Small intestine (tissue), 7 donors: ENCODE data around the gene RARA. TPM values are rescaled to one million over a fixed set of nuclear protein-coding genes. Genes with fewer than 3 reads are reported as not detected.

ENCODE experiments used
- DNase-seq, 2 donors: peaks; one replicate each; pipeline versions ENCODE4 v3.0.0 to v3.0.0-alpha.2; 2013
- FAIRE-seq: peaks from 2 replicates; lab custom pipeline; 2012; peaks lifted over from hg19 to GRCh38; lab: Jason Lieb, UNC
- H3K27ac ChIP-seq, 3 donors: one replicate each; pipeline ENCODE4 v1.5.1; 2013; ENCODE audit warnings: low read length in 2 of 3, mild to moderate bottlenecking in 2 of 3, control low read depth in 1 of 3, inconsistent platforms in 1 of 3, low read depth in 1 of 3, moderate library complexity in 1 of 3
- H3K27me3 ChIP-seq, 3 donors: one replicate each; pipeline ENCODE4 v1.6.1; 2013; ENCODE audit warnings: low read length in 3 of 3, inconsistent platforms in 1 of 3; ENCODE audit not compliant: control insufficient read depth in 3 of 3, insufficient read depth in 3 of 3
- H3K36me3 ChIP-seq, 3 donors: one replicate each; pipeline ENCODE4 v1.6.1; 2013; ENCODE audit warnings: low read length in 3 of 3, inconsistent platforms in 1 of 3, low read depth in 1 of 3, mild to moderate bottlenecking in 1 of 3, moderate library complexity in 1 of 3; ENCODE audit not compliant: control insufficient read depth in 3 of 3, insufficient read depth in 2 of 3
- H3K4me1 ChIP-seq, 3 donors: one replicate each; pipeline ENCODE4 v1.6.1; 2013; ENCODE audit warnings: low read length in 2 of 3, inconsistent platforms in 1 of 3, low read depth in 1 of 3, mild to moderate bottlenecking in 1 of 3, moderate library complexity in 1 of 3; ENCODE audit not compliant: control insufficient read depth in 3 of 3, insufficient read depth in 2 of 3
- H3K4me3 ChIP-seq, 3 donors: one replicate each; pipeline ENCODE4 v1.5.1; 2013; ENCODE audit warnings: low read length in 3 of 3, control low read depth in 1 of 3, inconsistent platforms in 1 of 3, low read depth in 1 of 3, mild to moderate bottlenecking in 1 of 3, moderate library complexity in 1 of 3
- H3K9me3 ChIP-seq, 2 donors: one replicate each; pipeline ENCODE4 v1.6.1; 2013; ENCODE audit warnings: low read depth in 1 of 2, low read length in 1 of 2; ENCODE audit not compliant: control insufficient read depth in 2 of 2, insufficient read depth in 1 of 2
- WGBS, 3 donors: extraction: QIAGEN DNeasy Blood & Tissue Kit; methylation state at CpG; one replicate each; pipeline ENCODE4 v1.1.7; 2013; 5-methylcytosine and 5-hydroxymethylcytosine counted together
- polyA plus RNA-seq, 4 donors: library from polyadenylated mRNA; stranded (reverse) in 3 of 4; unstranded in 1 of 4; fragments of 200-250 nt in 3 of 4; fragments of 120-200 nt in 1 of 4; gene quantifications; one replicate each; pipeline versions ENCODE4 v1.2.1 to v1.2.3, GENCODE V29; 2013
- donor health status: healthy with polysubstance abuse.
- donor health status: control.
- donor health status: control.
- donor health status: Bipolar disorder and iron deficiency.
- donor health status: healthy.

The RARA gene
- polyA plus RNA-seq, 4 donors: 28.8 to 47.7 (median 39.9) TPM

DNA sequence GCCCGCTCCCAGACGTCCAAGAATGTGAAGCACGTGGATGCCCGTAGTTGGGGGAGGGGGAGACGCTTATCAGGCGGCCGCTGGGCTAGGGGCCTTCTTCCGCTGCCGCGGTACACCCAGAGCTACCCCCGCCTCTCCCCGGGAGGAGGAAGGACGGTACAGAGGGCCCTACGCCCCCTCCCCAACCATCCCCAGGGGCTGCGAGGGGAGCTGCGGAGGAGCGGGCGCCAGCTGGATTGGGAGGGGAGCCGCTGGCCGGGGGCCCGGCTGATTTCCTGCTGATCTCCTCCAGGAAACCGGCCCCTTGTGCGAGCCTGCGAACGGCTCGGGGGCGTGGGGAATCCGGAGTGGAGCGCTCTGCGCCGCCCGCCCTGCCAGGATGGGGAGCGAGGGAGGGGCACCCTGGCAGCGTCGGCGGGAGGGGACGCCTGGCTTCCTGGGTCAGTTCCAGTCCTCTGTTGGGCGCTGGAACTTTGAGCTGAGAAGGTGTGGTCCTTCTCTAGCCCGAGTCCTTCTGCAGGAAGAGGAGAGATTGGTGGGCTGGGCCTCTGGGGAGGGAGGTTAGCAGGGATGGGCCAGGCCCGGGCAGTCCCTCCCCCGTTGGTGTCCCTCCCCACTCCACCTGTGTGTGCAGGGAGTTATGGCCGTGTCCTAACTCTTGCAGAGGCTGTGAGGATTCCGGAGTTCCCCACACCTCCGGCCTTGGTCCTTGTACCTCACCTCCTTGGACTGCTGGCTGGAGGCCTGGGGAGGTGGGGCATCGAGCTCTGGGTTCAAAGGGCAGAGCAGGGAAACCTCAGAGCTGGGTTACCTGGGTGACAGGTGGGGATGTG, 36.4 kb downstream of the RARA start:
- FAIRE-seq: no peak
- H3K9me3 ChIP-seq: no peaks in the 10 kb centered on the region

DNA sequence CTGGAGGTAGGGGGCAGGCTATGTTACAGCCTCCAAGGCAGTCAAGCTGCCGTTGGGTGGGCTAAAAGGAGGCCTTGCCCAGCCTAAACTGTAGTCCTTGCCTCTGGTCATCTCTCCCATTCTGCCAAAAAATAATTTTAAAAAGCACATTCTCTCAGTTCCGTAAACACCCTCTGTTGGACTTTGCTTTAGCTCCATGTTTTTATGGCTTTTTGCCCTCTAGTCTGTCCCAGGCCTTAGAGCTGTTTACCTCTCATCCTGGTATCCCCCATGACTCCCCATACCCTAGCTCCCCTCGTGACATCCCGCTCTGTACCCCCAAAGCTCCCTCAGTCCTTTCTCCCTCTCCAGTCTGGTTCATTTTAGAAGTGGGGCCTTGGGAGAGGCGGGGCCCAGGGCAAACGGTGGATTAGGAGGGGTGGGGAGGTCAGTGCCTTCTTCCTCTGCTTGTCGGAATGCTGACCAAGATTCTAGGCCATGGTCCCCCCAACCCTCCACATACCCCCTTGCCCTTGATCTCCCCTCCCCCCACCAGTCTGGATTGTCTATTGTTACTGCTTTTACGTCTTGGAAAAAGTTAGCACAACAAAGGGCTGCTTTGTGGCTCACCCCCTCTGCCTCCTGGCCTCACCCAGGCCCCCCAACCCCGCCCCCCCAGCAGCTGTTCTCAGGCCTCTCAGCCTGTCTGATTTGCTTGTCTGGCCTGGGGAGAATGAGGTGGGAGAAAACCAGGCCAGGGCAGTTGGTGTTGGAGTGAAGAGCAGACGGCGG, 37.2 kb downstream of the RARA start:
- Histone ChIP-seq H3K4me3 (peak overlapping the region in 2 of 3 donors; percentile 72 to 78), H3K36me3 (peaks cover 3 to 61% (median 5%) of the 10 kb centered on the region in 3 donors), H3K9me3 (no peaks in the 10 kb centered on the region), H3K4me1 (peaks cover 0 to 71% (median 30%) of the 10 kb centered on the region in 3 donors), H3K27me3 (no peaks in the 10 kb centered on the region), H3K27ac (peak overlapping the region; percentile 90 to 99 (median 93))
- FAIRE-seq (no peak), DNase-seq (no peak)
- 11 to 33% (median 30%) methylated on average over 11 of the region's 11 CpGs for WGBS, 3 donors

More for the DNA sequence above, 36.4 kb downstream of the RARA start:
- Histone ChIP-seq H3K27me3 (no peaks in the 10 kb centered on the region), H3K4me1 (peaks cover 0 to 75% (median 35%) of the 10 kb centered on the region in 3 donors), H3K36me3 (peaks cover 0 to 53% (median under 1%) of the 10 kb centered on the region in 3 donors), H3K4me3 (peak overlapping the region; percentile 17 to 78 (median 72)), H3K27ac (peak overlapping the region; percentile 93 to 99 (median 98))
- DNase-seq: peak; percentile 96 to 99
- WGBS, 3 donors: 1 to 4% (median 3%) methylated on average over 41 to 45 of the region's 45 CpGs

- Histone ChIP-seq H3K4me1 (peaks cover 0 to 77% (median 30%) of the 10 kb centered on the region in 3 donors), H3K36me3 (peaks cover 3 to 67% (median 5%) of the 10 kb centered on the region in 3 donors), H3K9me3 (no peaks in the 10 kb centered on the region), H3K27ac (peak overlapping the region; percentile 90 to 99 (median 93)), H3K4me3 (peak overlapping the region in 2 of 3 donors; percentile 72 to 78), H3K27me3 (no peaks in the 10 kb centered on the region)
- WGBS, 3 donors: 0 to 38% (median 25%) methylated on average over 1 of the region's 1 CpG
- DNase-seq: no peak
- FAIRE-seq: no peak
These were observed 37.8 kb downstream of the RARA start for GRCh38 chr17:40346765-40347158.

GRCh38 chr17:40347319-40348135, 38.5 kb downstream of the RARA start:
- peak overlapping the region in 2 of 3 donors; percentile 93 to 99 for H3K27ac ChIP-seq
- FAIRE-seq (no peak), DNase-seq (no peak)
- no peaks in the 10 kb centered on the region for H3K27me3 ChIP-seq
- peaks cover 3 to 74% (median 9%) of the 10 kb centered on the region in 3 donors for H3K36me3 ChIP-seq
- no peaks in the 10 kb centered on the region for H3K9me3 ChIP-seq
- peak overlapping the region in 2 of 3 donors; percentile 9 to 78 for H3K4me3 ChIP-seq
- peaks cover 5 to 85% (median 30%) of the 10 kb centered on the region in 3 donors for H3K4me1 ChIP-seq
- 33 to 48% (median 46%) methylated on average over 8 to 9 of the region's 9 CpGs for WGBS, 3 donors

- DNase-seq: no peak
- peaks cover 3 to 80% (median 15%) of the 10 kb centered on the region in 3 donors for H3K36me3 ChIP-seq
- peak overlapping the region in 1 of 3 donors; percentile 8 for H3K4me3 ChIP-seq
- WGBS, 3 donors: 43 to 56% (median 51%) methylated on average over 4 to 5 of the region's 5 CpGs
- no peaks in the 10 kb centered on the region for H3K9me3 ChIP-seq
- peaks cover 7 to 89% (median 30%) of the 10 kb centered on the region in 3 donors for H3K4me1 ChIP-seq
- H3K27me3 ChIP-seq: no peaks in the 10 kb centered on the region
- H3K27ac ChIP-seq: peak overlapping the region in 2 of 3 donors; percentile 35 to 62
- no peak for FAIRE-seq
These were observed 39.1 kb downstream of the RARA start for GRCh38 chr17:40348136-40348504.

DNA sequence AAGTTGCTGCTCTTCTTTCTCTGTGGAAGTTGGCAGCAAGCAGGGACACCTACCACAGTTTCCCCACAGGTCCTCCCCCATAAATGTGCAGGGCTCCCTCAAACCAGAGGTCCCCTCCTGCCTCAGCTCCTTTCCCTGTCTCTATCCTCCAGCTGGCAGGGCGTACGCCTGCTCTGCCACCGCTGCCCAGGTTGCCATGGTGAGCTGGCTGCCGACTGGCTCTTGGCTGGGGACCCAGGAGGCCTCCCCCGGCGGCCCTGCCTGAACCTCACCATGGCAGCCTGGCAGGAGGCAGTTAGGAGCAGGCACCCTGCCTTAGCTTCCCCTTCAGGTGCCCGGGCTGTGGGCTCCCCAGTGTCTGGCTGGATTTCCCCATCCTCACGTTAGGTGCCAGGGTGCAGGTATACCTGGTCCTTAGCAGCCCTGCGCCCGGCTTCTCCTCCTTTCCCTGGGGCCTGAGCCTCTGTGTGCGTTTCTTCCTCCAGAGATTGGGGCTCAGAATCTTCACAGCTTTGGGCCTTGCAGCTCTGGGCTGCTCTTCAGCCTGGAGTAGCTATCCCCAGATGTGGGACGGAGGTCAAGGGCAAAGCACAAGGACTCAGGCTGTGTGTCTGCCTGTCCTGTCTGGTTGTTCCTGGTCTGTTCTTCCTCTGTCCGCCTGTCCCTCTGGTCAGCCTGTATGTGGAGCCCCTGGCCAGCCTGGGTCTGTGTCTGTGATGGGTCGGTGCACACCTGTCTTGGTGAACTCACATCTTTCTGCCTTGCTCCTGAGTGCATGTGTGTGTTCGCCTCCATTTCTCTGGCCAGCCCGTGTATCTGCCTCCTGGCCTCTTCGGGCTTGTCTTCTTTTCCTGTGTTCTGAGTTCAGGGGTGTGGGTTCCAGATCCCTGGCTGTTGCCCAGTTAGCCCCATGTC, 39.8 kb downstream of the RARA start:
- 41 to 53% (median 41%) methylated on average over 17 of the region's 17 CpGs for WGBS, 3 donors
- Histone ChIP-seq H3K4me1 (peaks cover 7 to 86% (median 30%) of the 10 kb centered on the region in 3 donors), H3K27ac (peak overlapping the region; percentile 6 to 62 (median 47)), H3K9me3 (no peaks in the 10 kb centered on the region), H3K4me3 (peak overlapping the region in 1 of 3 donors; percentile 8), H3K36me3 (peaks cover 3 to 85% (median 17%) of the 10 kb centered on the region in 3 donors), H3K27me3 (no peaks in the 10 kb centered on the region)
- DNase-seq (no peak), FAIRE-seq (no peak)

DNA sequence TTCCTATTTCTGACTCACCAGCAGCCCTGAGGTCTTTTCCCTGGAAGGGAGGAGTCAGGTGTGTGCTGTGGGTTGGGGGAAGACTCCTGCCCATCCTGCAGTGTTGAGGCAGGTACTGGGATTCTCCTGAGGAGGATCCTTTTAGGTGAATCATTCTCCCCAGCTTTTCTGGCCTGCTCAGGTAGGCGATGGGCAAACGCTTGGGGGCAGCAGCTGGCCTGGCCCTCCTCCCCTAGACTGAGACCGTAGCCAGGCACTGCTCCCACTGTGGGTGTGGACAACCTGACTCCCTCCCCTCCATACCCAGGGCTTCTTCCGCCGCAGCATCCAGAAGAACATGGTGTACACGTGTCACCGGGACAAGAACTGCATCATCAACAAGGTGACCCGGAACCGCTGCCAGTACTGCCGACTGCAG, 40.5 kb downstream of the RARA start:
- Histone ChIP-seq H3K9me3 (no peaks in the 10 kb centered on the region), H3K27me3 (no peaks in the 10 kb centered on the region), H3K27ac (peak overlapping the region in 2 of 3 donors; percentile 18 to 62), H3K4me1 (peaks cover 7 to 80% (median 30%) of the 10 kb centered on the region in 3 donors), H3K4me3 (no peak overlapping the region), H3K36me3 (peaks cover 3 to 88% (median 20%) of the 10 kb centered on the region in 3 donors)
- FAIRE-seq (no peak), DNase-seq (no peak)
- 65 to 83% (median 71%) methylated on average over 9 to 10 of the region's 10 CpGs for WGBS, 3 donors
